Activated CD8-positive, alpha-beta memory T cell treated with anti-CD3 and anti-CD28 coated beads, Interleukin-2, amount 50 U/mL, for 24 hours (primary cell): Measurements from ENCODE around the gene TYMP.

Experiments used
- DNase-seq: peaks from one replicate; pipeline ENCODE4 v3.0.0-alpha.2; 2020; ENCODE audit errors: extremely low read depth

Gene TYMP

DNA sequence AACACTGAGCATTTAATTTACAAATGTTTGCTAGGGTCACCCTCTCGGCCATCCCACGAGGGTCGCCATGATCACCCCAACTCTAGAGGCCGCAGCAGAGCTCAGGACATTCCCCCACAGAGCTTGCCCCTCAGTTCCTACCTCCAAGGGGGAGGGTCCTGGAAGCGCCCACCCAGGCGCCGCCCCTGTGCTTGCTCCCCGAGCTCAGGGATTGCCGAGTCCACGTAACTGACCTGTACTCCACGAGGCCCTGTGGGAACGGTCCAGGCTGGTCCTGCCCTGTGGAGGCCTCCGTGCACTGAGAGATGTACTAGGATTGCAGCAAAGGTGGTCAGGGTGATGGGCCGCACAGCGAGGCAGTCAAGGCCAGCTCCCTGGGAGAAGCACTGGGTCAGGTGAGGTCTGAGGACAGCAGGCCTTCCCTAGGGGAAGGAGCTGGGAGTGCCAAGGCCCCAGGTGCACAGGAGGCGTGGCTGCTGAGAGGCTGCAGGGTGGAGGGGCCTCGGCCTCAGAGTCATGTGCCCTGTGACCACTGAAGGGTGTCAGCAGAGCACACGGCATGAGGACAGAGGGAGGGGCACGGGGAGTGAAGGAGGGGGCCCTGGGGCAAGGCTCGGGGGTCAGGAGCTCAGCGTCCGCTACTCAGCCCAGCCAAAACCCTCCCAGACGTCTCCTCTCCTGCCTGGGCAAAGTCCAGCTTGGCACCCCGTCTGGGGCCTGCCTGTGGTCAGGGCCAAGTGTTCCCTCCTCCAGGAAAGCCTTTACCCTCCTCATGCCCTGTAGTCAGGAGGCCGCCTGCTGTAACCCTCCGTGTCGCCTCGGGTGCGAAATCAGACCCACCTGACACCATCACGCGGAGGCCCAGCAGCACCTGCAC is 45.6 kb downstream of the TYMP start:
- no peak for DNase-seq

DNA sequence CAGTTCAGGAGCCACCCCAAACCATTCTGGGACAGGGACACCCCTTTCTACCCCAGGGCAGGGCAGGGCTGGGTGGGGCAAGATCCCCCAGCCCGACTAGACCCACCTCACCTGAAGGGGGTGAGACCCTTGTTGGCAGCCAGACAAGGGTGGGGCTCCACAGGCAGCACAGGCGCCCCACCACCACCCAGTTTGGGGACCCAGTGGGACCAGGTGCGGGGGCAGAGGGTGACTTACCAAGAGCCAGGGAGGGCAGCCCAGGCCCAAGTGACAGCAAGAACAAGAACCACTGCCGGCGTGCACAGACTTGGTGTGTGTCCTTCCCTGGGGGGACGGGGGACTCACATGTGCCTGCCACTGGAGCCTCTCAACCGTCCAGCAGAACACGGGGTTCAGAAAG is 46.3 kb downstream of the TYMP start:
- DNase-seq, result no peak

DNA sequence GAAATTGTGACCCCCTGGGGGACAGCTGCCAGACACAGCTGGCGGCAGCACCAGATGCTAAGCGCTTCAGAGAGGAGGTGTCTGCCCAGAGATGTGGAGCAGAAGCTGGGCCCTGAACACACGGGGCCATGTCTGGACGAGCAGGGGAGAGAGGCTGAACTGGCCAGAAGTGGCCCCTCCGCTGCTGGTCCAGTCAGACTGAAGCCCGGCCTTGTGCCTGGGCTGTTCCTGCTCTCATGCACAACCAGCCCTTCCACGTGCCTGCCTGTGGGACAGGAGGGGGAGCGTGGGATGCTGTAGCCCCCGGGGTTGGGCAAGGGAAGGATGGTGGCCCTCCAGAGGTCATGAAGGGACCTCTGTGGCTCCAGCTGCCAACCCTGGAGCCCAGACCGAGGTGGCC is 46.7 kb downstream of the TYMP start:
- DNase-seq, result no peak

DNA sequence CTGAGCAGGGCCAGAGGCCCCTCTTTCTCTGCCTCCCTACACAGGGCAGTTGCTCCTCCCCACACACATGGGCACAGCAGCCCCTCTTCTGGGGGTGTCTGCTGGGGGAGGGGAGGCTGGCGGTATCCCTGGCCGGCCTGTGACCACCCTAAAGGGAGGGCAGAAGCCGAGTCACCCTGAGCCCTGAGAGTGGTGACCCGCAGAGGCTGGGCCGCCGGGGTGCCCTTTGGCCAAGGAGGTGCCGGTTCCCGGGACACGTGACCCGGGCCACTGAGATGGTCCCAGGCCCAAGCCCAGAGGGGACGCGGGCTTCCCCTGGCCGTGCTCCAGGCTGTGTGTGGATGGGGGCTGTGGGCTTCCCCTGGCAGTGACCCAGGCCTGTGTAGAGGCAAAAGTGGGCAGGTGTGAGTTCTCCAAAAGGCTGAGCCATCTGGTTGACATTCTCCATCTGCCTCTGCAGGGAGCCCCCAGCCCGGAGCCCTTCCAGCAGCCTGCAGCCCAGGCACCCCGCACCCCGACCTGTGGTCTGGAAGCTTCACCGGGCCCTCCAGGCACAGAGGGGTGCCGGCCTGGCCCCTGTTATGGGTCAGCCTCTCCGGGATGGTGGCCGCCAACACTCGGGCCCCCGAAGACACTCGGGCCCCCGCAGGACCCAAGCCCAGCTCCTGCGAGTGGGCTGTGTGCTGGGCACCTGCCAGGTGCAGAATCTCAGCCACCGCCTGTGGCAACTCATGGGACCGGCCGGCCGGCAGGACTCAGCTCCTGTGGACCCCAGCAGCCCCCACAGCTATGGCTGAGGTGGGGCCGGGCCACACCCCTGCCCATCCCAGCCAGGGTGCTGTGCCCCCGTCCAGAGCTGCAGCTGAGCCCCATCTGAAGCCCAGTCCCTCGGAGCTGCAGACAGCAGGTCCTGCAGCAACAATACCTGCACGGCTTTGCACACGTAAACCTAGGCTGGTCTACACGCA is 47.4 kb downstream of the TYMP start:
- DNase-seq, result no peak

DNA sequence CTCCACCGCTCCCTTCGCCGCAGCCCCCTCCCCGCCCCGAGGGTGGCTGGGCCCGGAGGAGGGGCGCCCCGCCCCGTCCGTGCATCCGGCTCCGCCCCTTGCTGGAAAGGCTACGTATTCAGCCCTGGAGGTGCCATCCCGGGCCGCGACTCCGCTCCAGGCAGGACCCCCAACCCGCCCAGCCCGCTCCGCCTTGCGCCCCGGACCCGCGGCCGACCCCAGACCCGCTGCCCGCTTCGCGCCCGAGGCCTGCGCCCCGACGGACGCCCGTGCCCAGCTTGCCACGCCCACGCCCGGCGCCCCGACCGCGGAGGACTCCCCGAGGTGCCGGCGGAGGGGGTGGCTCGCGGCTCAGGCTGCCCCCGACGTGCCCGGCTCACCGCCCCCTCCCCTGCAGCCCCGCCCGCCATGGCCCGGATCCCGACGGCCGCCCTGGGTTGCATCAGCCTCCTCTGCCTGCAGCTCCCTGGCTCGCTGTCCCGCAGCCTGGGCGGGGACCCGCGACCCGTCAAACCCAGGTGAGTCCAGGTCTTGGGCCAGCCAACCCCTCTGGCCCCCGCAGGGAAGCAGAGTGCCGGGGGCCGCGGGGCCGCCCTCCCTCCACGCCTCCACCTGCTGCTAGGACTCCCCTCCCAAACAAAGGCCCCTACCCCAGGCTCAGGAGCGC is 48.2 kb downstream of the TYMP start, which contains the start of gene ADM2:
ADM2 (plus strand) TSS at position 104 of the 667 bp plus-strand sequence; CDS start at position 409, 305 bp downstream.
- DNase-seq, result no peak

DNA sequence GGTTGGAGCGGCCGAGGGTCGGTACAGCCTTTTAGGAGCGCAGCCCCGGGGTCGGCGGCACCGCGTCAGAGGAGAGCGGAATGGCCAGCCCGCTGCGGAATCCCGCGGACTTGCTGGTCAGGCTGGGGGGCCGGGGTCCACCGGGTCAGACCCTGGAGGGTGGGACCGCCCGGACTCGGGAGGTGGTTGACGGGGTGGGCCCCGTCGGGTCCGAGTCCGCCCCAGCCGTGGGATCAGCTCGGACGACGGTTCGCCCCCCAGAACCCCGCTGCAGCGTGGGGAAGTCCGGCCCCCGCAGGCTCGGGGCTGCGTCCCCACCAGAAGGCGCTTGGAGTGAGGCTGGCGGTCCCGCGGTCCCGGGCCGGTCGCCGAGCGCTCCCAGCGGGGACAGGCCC is 48.8 kb downstream of the TYMP start:
- no peak for DNase-seq

DNA sequence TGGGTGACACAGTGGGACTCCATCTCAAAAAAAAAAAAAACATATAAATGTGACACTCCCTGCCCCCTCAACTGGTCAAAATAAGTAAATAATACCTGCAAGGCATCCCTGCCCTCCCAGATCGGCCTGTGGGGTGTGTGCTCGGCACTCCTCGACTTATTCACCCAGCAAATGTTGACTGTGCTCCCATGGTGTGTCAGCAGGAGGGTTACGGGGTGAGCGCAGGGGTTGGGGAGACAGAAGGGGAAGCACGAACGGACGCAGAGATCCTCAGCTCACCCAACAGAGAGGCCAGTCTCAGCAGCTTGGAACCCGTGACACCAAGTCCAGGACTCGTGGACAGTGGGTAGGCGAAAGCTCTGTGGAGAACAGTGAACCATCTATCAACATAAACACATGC is 50.1 kb downstream of the TYMP start:
- no peak for DNase-seq

DNA sequence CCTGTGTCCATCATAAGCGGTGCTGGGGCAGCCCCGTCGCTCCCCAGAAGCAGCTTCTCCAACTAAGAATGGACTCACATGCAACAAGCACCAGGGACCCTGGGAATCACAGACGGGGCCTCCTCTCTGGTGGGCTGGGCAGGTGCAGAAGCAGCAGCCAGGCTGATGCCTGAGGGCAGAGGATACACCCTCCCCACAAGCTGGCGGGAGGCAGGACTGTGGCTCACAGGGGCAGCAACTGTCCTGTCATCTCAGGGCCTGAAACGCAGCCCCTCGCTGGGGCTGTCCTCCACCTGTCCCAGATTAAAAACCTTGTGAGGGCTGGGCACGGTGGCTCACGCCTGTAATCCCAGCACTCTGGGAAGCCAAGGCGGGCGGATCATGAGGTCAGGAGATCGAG is 51.9 kb downstream of the TYMP start:
- no peak for DNase-seq

DNA sequence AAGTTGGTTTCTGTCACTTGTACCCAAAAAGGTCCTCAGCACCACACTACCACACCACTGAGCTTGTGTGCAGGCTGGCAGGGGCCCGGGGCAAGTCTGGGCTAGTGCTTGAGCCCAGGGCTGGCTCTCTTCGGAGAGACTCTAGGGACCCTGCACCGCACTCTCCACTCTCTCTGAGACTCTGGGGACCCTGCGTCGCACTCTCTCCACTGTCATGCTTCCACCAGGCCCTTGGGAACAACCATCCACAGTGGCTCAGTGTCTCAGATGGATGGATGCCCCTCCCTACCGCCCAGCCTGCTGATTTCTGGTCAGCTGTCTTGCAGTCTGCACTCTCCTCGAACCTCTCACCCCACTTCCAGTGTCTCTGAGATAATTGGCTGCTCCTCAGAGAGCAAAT is 52.9 kb downstream of the TYMP start:
- DNase-seq, result no peak
